IPS DF 6.9 (cell line): ENCODE measurements around the gene DGCR6.
"Not testable (repeated sequence)": the region's sequence is repeated elsewhere in the genome, so short reads cannot be mapped to it uniquely, and the experiment has no call there.

Experiments
- DNase-seq: peaks from one replicate; pipeline ENCODE4 v3.0.0-alpha.2; 2013; ENCODE audit warnings: low read depth, low spot score
- H3K27ac ChIP-seq: one replicate; pipeline ENCODE4 v1.5.1; 2013; ENCODE audit warnings: low read length, control low read depth
- H3K27me3 ChIP-seq: 2 replicates; pipeline ENCODE4 v1.6.1; 2013; ENCODE audit warnings: mild to moderate bottlenecking, low read length; ENCODE audit not compliant: control insufficient read depth, insufficient read depth
- H3K36me3 ChIP-seq: 2 replicates; pipeline ENCODE4 v1.6.1; 2013; ENCODE audit warnings: low read length; ENCODE audit not compliant: control insufficient read depth, insufficient read depth
- H3K4me1 ChIP-seq: 2 replicates; pipeline ENCODE4 v1.6.1; 2013; ENCODE audit warnings: low read length; ENCODE audit not compliant: control insufficient read depth, insufficient read depth
- H3K4me3 ChIP-seq: 2 replicates; pipeline ENCODE4 v1.5.1; 2013; ENCODE audit warnings: mild to moderate bottlenecking, low read length
- H3K9me3 ChIP-seq: 2 replicates; pipeline ENCODE4 v1.6.1; 2013; ENCODE audit warnings: low read length, inconsistent platforms; ENCODE audit not compliant: control insufficient read depth, insufficient read depth
- WGBS: extraction: QIAGEN DNeasy Blood & Tissue Kit; methylation state at CpG from one replicate; pipeline ENCODE4 v1.1.7; 2013; ENCODE audit warnings: mixed read lengths, missing lambda C conversion rate; ENCODE audit not compliant: insufficient read length, insufficient coverage; 5-methylcytosine and 5-hydroxymethylcytosine counted together

The DGCR6 gene

DNA sequence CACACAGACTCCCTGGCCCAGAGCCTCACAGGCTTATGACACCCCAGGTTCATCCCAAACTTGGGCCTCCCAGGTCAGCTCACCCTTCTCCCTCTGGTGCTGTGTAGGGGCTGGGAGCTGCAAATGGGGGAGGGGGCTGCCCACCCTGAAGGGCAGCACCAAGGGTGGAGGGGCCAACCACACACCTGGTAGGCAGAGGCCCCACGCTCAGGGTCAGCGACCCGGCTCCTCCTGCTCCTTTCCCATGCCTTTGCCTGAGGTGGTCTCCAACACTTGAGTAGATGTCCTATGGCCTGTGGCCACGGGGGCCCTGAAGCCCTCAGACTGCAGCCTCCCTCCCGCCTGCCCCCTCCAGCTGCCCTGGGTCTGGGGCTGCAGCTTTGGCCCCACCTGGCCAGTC is 3.4 kb downstream of the DGCR6 start:
- no CpG with 5 or more reads among the region's 5 CpGs for WGBS
- DNase-seq: no peak
- H3K9me3 ChIP-seq: no peaks in the 10 kb centered on the region

DNA sequence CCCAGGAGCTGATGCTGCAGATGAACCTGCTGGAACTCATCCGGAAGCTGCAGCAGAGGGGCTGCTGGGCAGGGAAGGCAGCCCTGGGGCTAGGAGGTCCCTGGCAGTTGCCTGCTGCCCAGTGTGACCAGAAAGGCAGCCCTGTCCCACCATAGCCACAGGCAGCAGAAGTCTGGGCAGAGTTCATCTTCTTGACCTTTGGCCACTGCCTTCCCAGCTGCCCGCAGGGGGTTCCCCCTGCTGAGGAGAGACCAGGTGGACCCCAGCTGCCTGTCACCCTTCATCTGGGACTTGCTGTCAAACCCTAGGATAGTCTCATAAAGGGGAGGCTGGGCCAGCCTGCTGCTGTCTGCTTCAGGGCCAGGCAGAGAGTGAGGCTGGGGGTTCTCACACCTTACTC is 5.4 kb downstream of the DGCR6 start:
- not testable (repeated sequence) for H3K27me3 ChIP-seq, H3K27ac ChIP-seq, H3K9me3 ChIP-seq, H3K4me3 ChIP-seq, H3K4me1 ChIP-seq, H3K36me3 ChIP-seq, DNase-seq
- WGBS: no CpG with 5 or more reads among the region's 2 CpGs

More for the DNA sequence above, 3.4 kb downstream of the DGCR6 start:
- Histone ChIP-seq H3K4me3 (no peak overlapping the region), H3K27ac (no peak overlapping the region), H3K4me1 (no peaks in the 10 kb centered on the region), H3K27me3 (no peaks in the 10 kb centered on the region), H3K36me3 (no peaks in the 10 kb centered on the region)

DNA sequence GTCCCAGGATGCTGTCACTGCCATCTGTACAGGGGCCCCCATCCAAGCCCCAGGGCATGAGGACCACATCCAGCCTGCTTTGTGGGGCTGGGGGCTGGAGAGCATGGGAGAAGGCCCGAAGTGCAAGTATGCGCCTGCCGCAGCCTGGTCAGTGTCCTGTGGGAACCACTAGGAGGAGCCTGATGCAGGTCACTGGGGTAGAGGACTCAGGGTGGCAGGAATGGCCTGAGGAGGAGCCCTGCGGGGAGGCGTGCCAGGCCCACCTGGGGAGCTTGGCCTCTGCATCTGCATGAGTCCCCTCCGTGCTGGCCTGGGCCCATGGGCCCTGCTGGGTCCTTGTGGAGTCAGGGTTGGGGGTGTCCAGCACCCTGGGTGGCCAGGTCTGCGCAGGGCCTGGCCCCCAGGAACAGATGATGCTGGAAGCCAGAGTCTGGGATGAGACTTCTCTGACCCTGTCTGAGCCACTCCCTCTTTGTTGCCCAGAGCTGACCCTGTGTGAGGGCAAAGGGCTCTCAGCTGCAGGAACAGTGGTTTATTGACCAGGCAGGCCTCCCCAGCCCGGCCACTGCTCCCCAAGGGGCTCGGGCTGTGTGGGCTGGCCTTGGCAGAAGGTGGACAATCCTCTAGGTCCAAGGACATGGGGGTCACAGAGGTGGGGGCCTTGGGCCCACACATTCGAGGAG is 6.3 kb downstream of the DGCR6 start:
- not testable (repeated sequence) for DNase-seq, H3K4me1 ChIP-seq, H3K27me3 ChIP-seq, H3K4me3 ChIP-seq, H3K27ac ChIP-seq, H3K36me3 ChIP-seq, H3K9me3 ChIP-seq
- WGBS: no CpG with 5 or more reads among the region's 10 CpGs

DNA sequence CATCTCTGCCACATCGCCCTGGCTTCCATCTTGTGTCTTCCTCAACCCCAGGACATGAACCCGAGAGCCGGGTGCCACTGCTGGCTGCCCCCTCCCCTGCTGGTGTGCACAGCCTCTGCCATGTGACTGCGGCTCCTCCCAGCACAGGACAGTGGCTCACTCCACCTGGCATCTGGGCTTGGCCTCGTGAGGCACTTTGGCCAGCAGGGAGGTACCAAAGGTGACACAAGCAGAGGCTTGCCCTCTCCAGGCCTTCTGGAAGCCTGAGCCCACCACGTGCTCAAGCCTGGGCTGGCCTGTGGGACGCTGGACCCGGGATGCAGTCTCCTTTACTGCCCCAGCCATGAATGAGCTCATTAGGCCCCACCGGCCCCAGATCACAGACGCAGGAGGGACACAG is 8.4 kb downstream of the DGCR6 start:
- not testable (repeated sequence) for H3K27ac ChIP-seq, H3K4me3 ChIP-seq, H3K9me3 ChIP-seq, H3K36me3 ChIP-seq, H3K4me1 ChIP-seq, H3K27me3 ChIP-seq, DNase-seq
- no CpG with 5 or more reads among the region's 10 CpGs for WGBS

DNA sequence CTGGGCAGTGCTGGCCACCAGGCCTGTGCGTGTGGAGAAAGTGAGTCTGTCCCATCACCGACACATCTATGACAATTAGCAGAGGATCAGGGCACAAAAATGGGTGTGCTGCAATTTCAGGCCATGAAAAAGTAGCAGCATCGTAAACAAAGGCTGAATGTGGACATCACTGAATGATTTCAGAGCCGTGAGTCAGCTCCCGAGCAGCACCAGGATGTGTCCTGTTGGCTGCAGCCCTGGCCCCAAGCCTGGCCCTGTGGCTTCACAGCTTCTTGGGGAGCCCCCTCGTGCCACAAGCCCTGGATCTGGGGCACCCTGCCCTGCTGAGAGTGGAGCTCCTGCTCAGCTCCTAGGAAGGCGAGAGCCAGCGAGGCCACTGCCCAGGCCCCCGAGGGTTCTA is 9.4 kb downstream of the DGCR6 start:
- not testable (repeated sequence) for H3K9me3 ChIP-seq, DNase-seq, H3K27ac ChIP-seq, H3K4me3 ChIP-seq, H3K27me3 ChIP-seq, H3K4me1 ChIP-seq, H3K36me3 ChIP-seq
- no CpG with 5 or more reads among the region's 9 CpGs for WGBS

DNA sequence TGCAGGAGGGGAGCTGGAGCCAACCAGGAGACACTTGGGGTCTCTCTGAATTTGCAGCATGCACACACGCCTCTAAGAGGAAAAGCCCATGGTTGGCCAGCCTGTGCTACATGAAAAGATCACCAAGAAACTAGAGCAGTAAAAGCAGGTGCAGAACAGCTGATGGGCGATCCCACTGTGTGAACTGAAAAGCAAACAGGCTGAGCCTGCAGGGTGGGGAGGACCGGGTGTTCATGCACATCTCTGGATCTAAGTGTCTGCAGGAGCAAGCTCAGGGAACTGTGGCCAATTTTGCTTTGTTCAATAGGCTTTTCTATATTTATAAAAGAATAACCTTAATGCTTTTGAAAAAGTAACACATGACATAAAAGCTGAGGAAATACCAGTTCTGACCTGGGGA is 11.7 kb downstream of the DGCR6 start:
- H3K36me3 ChIP-seq, H3K4me3 ChIP-seq, H3K9me3 ChIP-seq, DNase-seq, H3K4me1 ChIP-seq, H3K27me3 ChIP-seq, H3K27ac ChIP-seq: not testable (repeated sequence)
- WGBS: no CpG with 5 or more reads among the region's 3 CpGs

DNA sequence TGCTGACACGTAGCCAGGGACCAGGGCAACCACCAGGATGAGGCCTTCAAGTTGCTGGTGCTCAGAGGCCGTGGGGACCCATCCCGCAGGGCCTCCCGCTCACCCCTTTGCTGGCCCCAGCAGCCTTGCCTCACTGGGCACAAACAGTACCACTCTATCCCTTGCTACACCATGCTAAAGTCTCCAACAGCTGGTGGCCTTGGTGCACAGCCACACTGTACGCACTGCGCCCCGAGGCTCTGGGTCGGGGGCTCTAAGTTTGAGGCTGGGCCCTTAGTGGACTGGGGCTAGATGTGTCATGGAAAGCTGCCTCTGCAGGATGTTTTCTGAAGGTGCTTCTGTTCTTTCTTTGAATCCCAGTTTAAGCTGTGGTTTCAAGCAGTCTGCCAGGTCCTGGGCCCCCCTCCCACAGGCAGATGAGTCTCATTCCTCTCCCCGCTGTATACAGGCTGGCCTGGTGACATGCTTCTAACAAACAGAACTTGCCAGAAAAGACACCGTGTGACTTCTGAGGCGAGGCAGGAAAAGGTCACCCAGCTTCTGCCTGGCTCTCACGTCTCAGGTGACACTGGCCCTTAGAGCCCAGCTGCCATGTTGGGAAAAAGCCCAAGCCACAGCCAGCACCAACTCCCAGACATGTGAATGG is 14.3 kb downstream of the DGCR6 start:
- H3K9me3 ChIP-seq, H3K4me1 ChIP-seq, H3K27me3 ChIP-seq, DNase-seq, H3K4me3 ChIP-seq, H3K27ac ChIP-seq, H3K36me3 ChIP-seq: not testable (repeated sequence)
- no CpG with 5 or more reads among the region's 12 CpGs for WGBS

DNA sequence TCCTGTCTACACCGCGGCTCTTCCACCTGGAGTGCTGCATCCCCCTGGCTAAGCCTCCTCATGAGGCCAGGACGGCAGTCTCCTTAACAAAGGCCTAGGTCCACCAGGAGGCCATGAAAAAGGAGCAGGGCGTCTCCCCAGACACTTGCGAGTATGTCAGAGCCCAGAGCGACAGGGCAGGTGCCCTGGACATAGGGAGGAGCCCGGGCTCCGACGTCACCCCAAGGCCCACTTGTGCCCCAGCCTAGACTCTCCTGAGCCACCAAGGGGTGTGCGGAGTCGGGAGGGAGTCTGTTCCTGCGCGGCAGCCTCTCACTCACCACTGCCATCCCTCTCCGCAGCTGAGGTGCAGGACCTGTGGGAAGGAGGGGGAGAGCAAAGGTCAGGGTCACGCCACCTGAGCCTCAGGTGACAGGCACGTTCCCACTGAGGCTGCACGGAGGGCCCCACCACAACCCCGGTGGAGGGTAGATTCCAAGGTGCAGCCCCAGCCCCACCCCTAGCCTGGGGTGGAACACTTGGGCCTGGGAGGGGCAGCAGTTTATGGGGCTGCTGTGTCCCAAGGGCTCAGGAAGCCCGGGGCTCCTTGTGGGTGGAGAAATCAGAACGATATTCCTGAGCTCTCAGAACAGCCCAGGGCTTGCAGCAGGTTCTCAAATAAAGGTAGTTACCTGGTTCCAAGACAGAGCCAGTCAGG is 19.4 kb downstream of the DGCR6 start:
- Histone ChIP-seq H3K4me3 (no peak overlapping the region), H3K9me3 (no peaks in the 10 kb centered on the region), H3K4me1 (no peaks in the 10 kb centered on the region), H3K36me3 (no peaks in the 10 kb centered on the region), H3K27me3 (no peaks in the 10 kb centered on the region), H3K27ac (no peak overlapping the region)
- DNase-seq: no peak
- no CpG with 5 or more reads among the region's 20 CpGs for WGBS

DNA sequence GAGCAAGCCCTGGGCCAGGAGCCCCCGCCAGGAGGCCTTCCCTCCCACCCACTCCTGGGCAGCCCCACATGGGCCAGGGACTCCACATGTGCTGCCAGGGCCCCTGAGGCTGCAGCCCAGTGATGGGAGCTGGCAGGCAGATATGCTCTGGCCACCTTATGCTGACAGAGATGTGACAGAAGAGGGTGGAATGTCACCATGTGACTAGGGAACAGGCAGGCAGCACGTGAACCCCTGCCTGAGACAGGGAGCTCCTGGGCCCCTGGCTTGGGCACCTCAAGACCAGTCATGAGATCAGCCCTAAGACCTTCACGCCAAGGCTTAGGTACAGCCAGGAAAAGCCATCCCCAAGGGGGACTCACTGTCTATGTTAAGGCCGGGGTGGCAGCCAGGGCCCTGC is 20.9 kb downstream of the DGCR6 start:
- no peaks in the 10 kb centered on the region for H3K4me1 ChIP-seq
- H3K27ac ChIP-seq: no peak overlapping the region
- no peaks in the 10 kb centered on the region for H3K27me3 ChIP-seq
- H3K36me3 ChIP-seq: no peaks in the 10 kb centered on the region
- no peak for DNase-seq
- H3K9me3 ChIP-seq: no peaks in the 10 kb centered on the region
- no CpG with 5 or more reads among the region's 4 CpGs for WGBS
- H3K4me3 ChIP-seq: no peak overlapping the region

DNA sequence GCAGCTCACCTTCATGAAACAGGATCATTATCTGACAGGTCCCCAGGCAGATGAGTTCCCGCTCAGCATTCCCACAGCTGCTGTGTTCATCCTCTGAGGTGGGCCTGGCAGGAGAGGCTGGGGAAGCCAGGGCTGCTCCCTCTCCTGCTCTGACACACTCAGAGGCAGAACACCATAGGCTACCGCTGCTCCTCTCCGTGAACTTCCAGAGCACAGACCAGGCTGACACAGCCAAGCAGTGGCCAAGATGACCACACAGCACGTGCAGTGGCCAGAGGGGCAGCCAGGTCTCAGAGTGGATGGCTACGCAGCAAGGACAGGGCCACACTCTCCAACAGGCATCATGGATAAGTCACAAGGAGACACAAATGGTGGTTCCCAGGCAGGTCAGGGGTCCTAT is 21.5 kb downstream of the DGCR6 start:
- no peak overlapping the region for H3K27ac ChIP-seq
- no CpG with 5 or more reads among the region's 5 CpGs for WGBS
- H3K4me3 ChIP-seq: no peak overlapping the region
- no peaks in the 10 kb centered on the region for H3K27me3 ChIP-seq
- no peak for DNase-seq
- H3K36me3 ChIP-seq: no peaks in the 10 kb centered on the region
- no peaks in the 10 kb centered on the region for H3K9me3 ChIP-seq
- no peaks in the 10 kb centered on the region for H3K4me1 ChIP-seq
